ENCODE data around the gene LMAN2.
"Not testable (repeated sequence)": the region's sequence is repeated elsewhere in the genome, so short reads cannot be mapped to it uniquely, and the experiment has no call there.

LMAN2 gene

GRCh38 chr5:177378884-177379883, 27.7 kb upstream of the LMAN2 start:
- DNase-seq: no peak

- DNase-seq: no peak
These were observed 26.6 kb upstream of the LMAN2 start for GRCh38 chr5:177377851-177378776.

GRCh38 chr5:177376107-177376506, 24.6 kb upstream of the LMAN2 start:
- DNase-seq: no peak

- not testable (repeated sequence) for DNase-seq
These were observed 24.0 kb upstream of the LMAN2 start for GRCh38 chr5:177375516-177375915.

GRCh38 chr5:177374211-177374610, 22.7 kb upstream of the LMAN2 start:
- no peak for DNase-seq

GRCh38 chr5:177373806-177374205, 22.3 kb upstream of the LMAN2 start:
- no peak for DNase-seq

- DNase-seq: no peak
These were observed 21.4 kb upstream of the LMAN2 start for GRCh38 chr5:177372910-177373309.

- no peak for DNase-seq
These were observed 20.8 kb upstream of the LMAN2 start for GRCh38 chr5:177372034-177372896.

- DNase-seq: no peak
These were observed 19.9 kb upstream of the LMAN2 start for GRCh38 chr5:177371120-177372033.

GRCh38 chr5:177370488-177371119, 19.1 kb upstream of the LMAN2 start:
- DNase-seq: no peak

- no peak for DNase-seq
These were observed 18.4 kb upstream of the LMAN2 start for GRCh38 chr5:177369645-177370440.

- no peak for DNase-seq
These were observed 17.6 kb upstream of the LMAN2 start for GRCh38 chr5:177368869-177369644.

GRCh38 chr5:177367981-177368868, 16.8 kb upstream of the LMAN2 start:
- DNase-seq: no peak

- DNase-seq: no peak
These were observed 15.9 kb upstream of the LMAN2 start for GRCh38 chr5:177367323-177367848.

- DNase-seq: no peak
These were observed 15.3 kb upstream of the LMAN2 start for GRCh38 chr5:177366528-177367322.

GRCh38 chr5:177365845-177366527, 14.5 kb upstream of the LMAN2 start:
- DNase-seq: no peak

Measured in GDM1 (cell line).